ENCODE measurements around the gene ZNF598.

DNA sequence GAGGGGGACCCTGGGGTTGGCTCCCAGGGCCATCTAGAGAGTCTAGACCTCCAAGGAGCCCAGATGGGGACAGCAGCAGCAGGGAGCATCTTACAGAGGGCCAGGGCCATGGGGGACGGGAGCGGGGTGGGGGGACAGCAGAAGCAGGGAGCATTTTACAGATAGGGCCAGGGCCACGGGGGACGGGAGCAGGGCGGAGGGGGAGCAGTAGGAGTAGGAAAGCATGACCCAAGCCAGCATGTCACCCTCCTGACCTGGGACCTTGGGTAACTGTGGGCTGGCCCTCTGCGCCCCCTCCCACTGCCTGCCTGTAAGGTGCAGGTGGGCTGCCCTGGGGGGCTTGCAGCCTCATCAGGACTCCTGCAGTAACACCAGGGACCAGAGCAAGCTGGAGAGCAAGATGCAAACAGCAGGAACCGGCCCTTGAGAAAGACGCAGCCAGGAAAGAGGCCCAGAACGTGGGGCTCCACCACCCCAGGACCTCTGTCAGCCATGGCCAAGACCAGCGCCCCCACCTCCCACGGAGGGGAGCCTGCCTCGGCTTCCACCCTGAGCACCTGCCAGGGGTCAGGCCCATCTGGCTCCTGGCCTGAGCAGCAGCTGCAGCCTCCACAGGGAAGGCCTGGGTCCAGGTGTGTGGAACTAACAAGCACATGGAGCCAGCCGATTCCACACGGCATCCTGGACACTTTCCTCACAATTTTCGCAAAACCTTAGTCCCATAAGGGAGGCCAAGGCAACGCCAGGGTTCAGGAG is 2.4 kb downstream of the ZNF598 start:
- TF ChIP-seq, protein P1, sequence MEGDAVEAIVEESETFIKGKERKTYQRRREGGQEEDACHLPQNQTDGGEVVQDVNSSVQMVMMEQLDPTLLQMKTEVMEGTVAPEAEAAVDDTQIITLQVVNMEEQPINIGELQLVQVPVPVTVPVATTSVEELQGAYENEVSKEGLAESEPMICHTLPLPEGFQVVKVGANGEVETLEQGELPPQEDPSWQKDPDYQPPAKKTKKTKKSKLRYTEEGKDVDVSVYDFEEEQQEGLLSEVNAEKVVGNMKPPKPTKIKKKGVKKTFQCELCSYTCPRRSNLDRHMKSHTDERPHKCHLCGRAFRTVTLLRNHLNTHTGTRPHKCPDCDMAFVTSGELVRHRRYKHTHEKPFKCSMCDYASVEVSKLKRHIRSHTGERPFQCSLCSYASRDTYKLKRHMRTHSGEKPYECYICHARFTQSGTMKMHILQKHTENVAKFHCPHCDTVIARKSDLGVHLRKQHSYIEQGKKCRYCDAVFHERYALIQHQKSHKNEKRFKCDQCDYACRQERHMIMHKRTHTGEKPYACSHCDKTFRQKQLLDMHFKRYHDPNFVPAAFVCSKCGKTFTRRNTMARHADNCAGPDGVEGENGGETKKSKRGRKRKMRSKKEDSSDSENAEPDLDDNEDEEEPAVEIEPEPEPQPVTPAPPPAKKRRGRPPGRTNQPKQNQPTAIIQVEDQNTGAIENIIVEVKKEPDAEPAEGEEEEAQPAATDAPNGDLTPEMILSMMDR (IDR thresholded peaks at IDR 0.05), result no peak
- TF ChIP-seq POLR2A (IDR thresholded peaks at IDR 0.05), result no peak

All from testis (tissue), 2 donors.